ENCODE data around the gene DNAAF3.

Gene DNAAF3

DNA sequence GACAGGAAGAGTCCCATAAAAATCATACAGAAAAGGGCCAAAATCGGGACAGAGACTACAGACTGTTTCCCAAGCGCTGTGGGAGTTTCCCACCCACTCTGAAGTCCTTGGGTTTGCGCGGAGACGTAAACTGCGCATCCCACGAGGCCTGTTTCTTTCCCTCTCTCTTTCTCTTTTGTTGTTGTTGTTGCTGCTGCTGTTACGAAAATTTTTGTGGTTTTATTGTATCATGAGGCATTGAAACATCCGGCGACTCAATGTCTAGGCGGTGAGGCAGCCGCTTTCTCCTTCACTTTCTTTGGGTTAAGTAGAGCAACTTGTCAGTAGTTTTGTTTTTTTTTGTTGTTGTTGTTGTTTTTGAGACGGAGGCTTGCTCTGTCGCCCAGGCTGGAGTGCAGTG is 47.4 kb downstream of the DNAAF3 start:
- H3K36me3 ChIP-seq (ENCODE audit: insufficient read depth, low read length), result no peaks in the 10 kb centered on the region
- H4K20me1 ChIP-seq (ENCODE audit: insufficient read depth, low read length, poor library complexity, severe bottlenecking), result peaks cover 29% of the 10 kb centered on the region
- no peak overlapping the region for H3K9ac ChIP-seq (ENCODE audit: low read depth, low read length, poor library complexity, severe bottlenecking)
- H3K4me3 ChIP-seq (ENCODE audit: low read length, poor library complexity, severe bottlenecking), result no peak overlapping the region
- TF ChIP-seq EZH2phosphoT487 (IDR thresholded peaks at IDR 0.05; ENCODE audit: borderline replicate concordance), result no peak
- TF ChIP-seq, protein P1, sequence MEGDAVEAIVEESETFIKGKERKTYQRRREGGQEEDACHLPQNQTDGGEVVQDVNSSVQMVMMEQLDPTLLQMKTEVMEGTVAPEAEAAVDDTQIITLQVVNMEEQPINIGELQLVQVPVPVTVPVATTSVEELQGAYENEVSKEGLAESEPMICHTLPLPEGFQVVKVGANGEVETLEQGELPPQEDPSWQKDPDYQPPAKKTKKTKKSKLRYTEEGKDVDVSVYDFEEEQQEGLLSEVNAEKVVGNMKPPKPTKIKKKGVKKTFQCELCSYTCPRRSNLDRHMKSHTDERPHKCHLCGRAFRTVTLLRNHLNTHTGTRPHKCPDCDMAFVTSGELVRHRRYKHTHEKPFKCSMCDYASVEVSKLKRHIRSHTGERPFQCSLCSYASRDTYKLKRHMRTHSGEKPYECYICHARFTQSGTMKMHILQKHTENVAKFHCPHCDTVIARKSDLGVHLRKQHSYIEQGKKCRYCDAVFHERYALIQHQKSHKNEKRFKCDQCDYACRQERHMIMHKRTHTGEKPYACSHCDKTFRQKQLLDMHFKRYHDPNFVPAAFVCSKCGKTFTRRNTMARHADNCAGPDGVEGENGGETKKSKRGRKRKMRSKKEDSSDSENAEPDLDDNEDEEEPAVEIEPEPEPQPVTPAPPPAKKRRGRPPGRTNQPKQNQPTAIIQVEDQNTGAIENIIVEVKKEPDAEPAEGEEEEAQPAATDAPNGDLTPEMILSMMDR (conservative IDR thresholded peaks at IDR 0.05; ENCODE audit: low read length), result no peak
- no peaks in the 10 kb centered on the region for H3F3A ChIP-seq (ENCODE audit: low read depth)
- no peaks in the 10 kb centered on the region for H3K9me2 ChIP-seq (replicated peaks; ENCODE audit: low read depth, low read length)
- peak overlapping the region; percentile 97 for H3K4me2 ChIP-seq (ENCODE audit: low read depth, low read length, poor library complexity, severe bottlenecking)
- no peaks in the 10 kb centered on the region for H3K27me3 ChIP-seq (ENCODE audit: insufficient read depth, low read length, poor library complexity, severe bottlenecking)
- no peaks in the 10 kb centered on the region for H3K9me3 ChIP-seq (ENCODE audit: insufficient read depth, low read depth, low read length)
- H3K79me2 ChIP-seq (ENCODE audit: insufficient read depth, low read length), result peaks cover 31% of the 10 kb centered on the region
- peaks cover 28% of the 10 kb centered on the region for H3K4me1 ChIP-seq (ENCODE audit: insufficient read depth, low read length, poor library complexity, severe bottlenecking)
- no peak overlapping the region for H2AFZ ChIP-seq (ENCODE audit: low read length)

DNA sequence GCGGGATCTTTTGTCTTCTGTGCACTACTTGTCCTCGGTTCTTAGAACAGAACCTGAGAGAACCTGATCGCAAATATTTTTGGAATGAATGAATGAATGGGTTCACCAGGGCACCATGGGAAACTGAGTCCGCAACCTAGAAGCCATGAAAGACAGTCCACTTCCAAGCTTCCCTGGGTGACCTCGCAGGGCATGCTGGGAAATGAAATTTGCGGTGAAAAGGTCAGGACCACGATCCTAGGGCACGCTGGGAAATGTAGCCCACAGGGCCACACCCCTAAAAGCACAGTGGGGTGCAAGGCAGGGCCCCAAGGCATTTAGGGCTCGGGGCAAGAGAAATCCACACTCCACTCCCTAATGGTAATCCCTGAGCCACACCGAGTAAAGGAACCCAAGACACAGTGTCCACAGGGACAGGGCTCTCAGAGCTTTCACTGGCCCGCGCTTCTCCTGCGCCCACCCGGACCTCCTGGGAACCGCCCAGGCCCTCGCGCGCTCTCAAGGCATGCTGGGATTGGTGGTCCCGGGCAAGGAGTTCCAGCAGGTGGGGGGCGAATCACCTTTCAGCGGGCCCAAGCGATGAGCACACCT is 47.9 kb downstream of the DNAAF3 start:
- H3K4me1 ChIP-seq (ENCODE audit: insufficient read depth, low read length, poor library complexity, severe bottlenecking), result peaks cover 29% of the 10 kb centered on the region
- peak overlapping the region; percentile 86 for H3K4me3 ChIP-seq (ENCODE audit: low read length, poor library complexity, severe bottlenecking)
- H2AFZ ChIP-seq (ENCODE audit: low read length), result peak overlapping the region; percentile 94
- H3F3A ChIP-seq (ENCODE audit: low read depth), result no peaks in the 10 kb centered on the region
- H4K20me1 ChIP-seq (ENCODE audit: insufficient read depth, low read length, poor library complexity, severe bottlenecking), result peaks cover 35% of the 10 kb centered on the region
- no peaks in the 10 kb centered on the region for H3K9me2 ChIP-seq (replicated peaks; ENCODE audit: low read depth, low read length)
- no peaks in the 10 kb centered on the region for H3K27me3 ChIP-seq (ENCODE audit: insufficient read depth, low read length, poor library complexity, severe bottlenecking)
- H3K9me3 ChIP-seq (ENCODE audit: insufficient read depth, low read depth, low read length), result no peaks in the 10 kb centered on the region
- peak overlapping the region; percentile 97 for H3K4me2 ChIP-seq (ENCODE audit: low read depth, low read length, poor library complexity, severe bottlenecking)
- H3K36me3 ChIP-seq (ENCODE audit: insufficient read depth, low read length), result no peaks in the 10 kb centered on the region
- peak overlapping the region; percentile 81 for H3K9ac ChIP-seq (ENCODE audit: low read depth, low read length, poor library complexity, severe bottlenecking)
- H3K79me2 ChIP-seq (ENCODE audit: insufficient read depth, low read length), result peaks cover 37% of the 10 kb centered on the region
- no peak for TF ChIP-seq EZH2phosphoT487 (IDR thresholded peaks at IDR 0.05; ENCODE audit: borderline replicate concordance)
- TF ChIP-seq, protein P1 (conservative IDR thresholded peaks at IDR 0.05; ENCODE audit: low read length), result no peak

DNA sequence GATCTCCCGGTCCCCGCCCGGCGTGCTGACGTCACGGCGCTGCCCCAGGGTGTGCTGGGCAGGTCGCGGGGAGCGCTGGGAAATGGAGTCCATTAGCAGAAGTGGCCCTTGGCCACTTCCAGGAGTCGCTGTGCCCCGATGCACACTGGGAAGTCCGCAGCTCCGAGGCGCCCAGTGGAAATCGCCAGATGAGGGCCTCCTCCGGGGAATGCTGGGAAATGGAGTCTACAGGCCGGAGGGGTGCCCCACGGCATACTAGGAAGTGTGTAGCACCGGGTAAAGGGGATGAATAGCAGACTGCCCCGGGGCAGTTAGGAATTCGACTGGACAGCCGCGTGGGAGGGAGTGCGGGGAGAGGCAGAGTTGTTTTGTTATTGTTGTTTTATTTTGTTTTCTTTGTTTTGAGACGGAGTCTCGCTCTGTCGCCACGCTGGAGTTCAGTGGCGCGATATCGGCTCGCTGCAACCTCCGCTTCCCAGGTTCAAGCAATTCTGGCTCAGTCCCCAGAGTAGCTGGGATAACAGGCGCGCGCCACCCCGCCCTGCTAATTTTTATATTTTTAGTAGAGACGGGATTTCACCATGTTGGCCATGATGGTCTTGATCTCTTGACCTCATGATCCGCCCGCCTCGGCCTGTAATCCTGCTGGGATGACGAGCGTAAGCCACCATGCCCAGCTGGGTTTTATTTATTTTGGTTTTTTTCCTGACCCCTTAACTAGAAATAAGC is 48.6 kb downstream of the DNAAF3 start:
- Histone ChIP-seq H2AFZ (ENCODE audit: low read length) (peak overlapping the region; percentile 94), H3K36me3 (ENCODE audit: insufficient read depth, low read length) (no peaks in the 10 kb centered on the region), H3K9me3 (ENCODE audit: insufficient read depth, low read depth, low read length) (no peaks in the 10 kb centered on the region), H3K79me2 (ENCODE audit: insufficient read depth, low read length) (peaks cover 43% of the 10 kb centered on the region), H3K4me2 (ENCODE audit: low read depth, low read length, poor library complexity, severe bottlenecking) (peak overlapping the region; percentile 97), H3K27me3 (ENCODE audit: insufficient read depth, low read length, poor library complexity, severe bottlenecking) (no peaks in the 10 kb centered on the region), H4K20me1 (ENCODE audit: insufficient read depth, low read length, poor library complexity, severe bottlenecking) (peaks cover 41% of the 10 kb centered on the region), H3K4me1 (ENCODE audit: insufficient read depth, low read length, poor library complexity, severe bottlenecking) (peaks cover 33% of the 10 kb centered on the region), H3F3A (ENCODE audit: low read depth) (no peaks in the 10 kb centered on the region), H3K9me2 (replicated peaks; ENCODE audit: low read depth, low read length) (no peaks in the 10 kb centered on the region), H3K9ac (ENCODE audit: low read depth, low read length, poor library complexity, severe bottlenecking) (peak overlapping the region; percentile 81), H3K4me3 (ENCODE audit: low read length, poor library complexity, severe bottlenecking) (peak overlapping the region; percentile 86)
- TF ChIP-seq EZH2phosphoT487 (IDR thresholded peaks at IDR 0.05; ENCODE audit: borderline replicate concordance), result no peak
- TF ChIP-seq, protein P1 (conservative IDR thresholded peaks at IDR 0.05; ENCODE audit: low read length), result no peak

Data from Loucy (cell line).